GM18868 (cell line): ENCODE measurements around the gene PTPRD.

Source experiments
- ATAC-seq: cut with Tn5 transposase; IDR thresholded peaks from one replicate; pipeline ENCODE4 v1.9.1; 2021; ENCODE audit warnings: mild to moderate bottlenecking, moderate library complexity; ENCODE audit not compliant: unreplicated experiment

PTPRD gene

DNA sequence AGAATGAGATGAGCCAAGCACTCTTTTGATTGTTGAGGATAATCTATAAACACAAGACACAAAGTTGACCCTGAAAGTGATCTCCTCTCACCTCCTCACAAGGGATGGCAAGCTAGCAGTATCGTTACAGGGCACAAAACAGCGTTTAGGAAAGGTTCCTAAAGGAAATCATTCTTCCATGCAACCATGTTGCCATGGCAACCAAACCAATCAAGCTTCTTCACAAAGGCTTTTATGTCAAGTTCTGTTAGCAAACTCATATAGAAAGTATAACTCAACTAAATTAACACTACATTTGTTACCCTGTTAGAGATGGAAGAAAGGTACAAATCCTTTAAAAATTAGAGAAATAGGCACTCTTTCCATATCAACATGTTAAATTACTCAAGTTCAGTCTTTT lies 1796.4 kb downstream of the PTPRD start:
- no peak for ATAC-seq

DNA sequence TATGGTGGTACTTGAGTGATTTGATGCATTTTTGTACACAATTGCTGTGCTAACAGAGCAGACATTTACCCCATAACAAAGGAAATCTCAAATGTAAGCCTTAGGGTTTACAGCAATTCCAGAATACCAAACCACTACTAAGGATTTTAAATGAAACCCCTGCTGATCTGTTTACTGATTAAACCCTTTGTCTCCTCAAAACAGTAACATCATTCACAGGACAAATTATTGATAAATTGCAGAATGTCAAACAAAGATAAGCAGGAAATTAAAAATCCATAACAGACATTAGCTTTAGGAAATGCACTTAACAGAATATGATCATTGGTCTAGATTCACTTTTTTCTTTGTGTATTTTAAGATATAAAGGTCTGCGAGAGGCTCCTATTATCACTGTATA lies 1796.9 kb downstream of the PTPRD start:
- no peak for ATAC-seq

GRCh38 chr9:8815219-8815618 lies 1797.6 kb downstream of the PTPRD start:
- no peak for ATAC-seq

DNA sequence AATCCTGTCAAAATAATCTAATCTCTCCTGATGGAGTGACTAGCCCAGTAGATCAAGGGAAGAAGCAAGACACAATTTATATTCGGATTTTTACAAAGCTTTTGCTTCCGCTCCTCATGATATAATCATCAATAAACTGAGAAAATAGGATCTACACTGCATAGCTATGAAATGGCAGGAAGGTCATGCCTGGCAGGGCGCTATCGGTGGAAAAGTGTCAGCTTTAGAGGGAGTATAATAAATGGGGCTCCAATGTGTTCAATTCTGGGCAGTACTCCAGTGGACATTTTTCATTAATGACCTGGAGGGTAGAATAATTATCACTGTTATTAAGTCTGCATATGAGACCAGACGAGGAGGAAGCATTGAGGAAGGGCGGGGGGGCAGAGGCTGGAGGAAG lies 1799.9 kb downstream of the PTPRD start:
- no peak for ATAC-seq

DNA sequence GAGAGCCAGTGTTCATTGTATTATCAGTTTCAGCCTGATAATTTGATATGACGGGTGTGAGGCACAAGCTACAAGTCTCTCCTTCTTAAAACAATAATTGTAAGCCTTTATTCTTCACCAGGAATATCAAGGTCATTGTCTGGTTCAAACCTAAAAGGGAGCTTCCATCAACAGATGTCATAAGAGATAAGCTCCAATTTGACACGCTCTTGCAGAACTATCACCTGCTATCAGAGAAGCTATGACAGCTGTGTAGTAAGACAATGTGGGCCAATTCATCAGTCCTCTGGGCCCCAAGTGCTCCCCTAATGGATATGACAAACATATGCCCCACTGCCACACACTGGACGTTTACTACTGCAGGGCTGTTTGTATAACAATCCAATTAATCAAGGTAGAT lies 1803.1 kb downstream of the PTPRD start:
- no peak for ATAC-seq

DNA sequence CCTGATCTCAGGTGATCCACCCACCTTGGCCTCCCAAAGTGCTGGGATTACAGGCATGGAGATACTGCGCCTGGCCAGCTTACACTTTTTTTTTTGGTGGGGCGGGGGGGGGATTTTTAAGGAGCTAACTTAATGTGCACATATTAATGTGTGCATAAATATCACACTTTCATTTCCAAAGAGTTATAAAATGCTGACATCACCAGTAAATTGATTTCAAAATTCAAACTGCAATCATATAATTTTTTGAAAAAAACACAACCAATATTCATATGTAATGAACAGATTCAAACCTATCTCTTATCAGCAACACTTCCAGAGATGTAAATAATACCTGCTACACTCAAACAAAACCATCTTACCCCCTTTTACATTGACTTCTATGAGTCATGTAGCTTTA lies 1806.7 kb downstream of the PTPRD start:
- ATAC-seq: no peak

DNA sequence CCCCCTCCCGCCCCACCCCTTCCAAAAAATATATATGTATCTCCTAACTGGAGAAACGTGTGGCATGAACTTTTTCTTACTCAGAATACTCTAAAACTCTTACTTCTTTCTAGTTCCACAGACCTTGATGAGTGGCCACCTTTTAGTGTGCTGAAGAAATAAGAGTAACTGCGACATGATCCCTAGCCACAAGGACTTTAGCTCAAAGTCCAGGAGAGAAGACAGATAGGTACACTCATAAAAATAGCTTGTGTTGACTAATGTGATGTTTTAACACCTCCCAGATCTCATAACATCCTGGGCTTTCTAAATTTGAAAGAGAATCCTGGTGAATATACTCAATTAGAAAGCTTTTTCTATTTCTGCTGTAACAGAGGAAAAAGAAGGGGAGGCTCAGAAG lies 1808.2 kb downstream of the PTPRD start:
- no peak for ATAC-seq

GRCh38 chr9:8802242-8802641 lies 1810.6 kb downstream of the PTPRD start:
- no peak for ATAC-seq

DNA sequence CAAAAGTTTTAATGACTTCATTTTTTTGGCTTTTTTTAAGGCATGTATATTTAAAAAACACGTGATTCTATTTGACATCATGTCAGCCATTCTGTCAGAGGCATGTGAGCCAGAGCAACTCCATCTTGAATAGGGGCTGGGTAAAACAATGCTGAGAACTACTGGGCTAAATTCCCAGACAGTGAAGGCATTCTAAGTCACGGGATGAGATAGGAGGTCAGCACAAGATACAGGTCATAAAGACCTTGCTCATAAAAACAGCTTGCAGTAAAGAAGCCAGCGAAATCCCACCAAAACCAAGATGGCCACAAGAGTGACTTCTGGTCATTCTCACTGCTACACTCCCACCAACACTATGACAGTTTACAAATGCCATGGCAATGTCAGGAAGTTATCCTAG lies 1812.6 kb downstream of the PTPRD start:
- ATAC-seq: no peak

DNA sequence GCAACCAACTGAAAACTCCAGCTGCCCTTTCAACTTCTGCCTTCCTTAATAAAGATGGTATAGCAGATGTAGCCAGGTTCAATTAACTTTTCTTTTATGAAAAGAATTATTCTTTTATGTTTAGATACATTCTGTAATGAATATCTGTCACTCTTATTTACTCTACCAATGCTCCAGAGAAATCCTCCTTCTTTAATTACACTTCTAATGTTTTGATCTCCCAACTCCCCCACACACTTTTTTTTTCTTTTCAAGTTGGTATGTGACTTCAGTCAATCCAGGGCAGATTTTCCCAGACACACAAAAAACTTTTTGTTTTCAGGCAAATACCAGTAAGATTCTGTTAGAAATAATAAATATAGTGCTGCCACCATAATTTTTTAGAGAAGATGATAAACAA lies 1813.2 kb downstream of the PTPRD start:
- ATAC-seq: no peak

DNA sequence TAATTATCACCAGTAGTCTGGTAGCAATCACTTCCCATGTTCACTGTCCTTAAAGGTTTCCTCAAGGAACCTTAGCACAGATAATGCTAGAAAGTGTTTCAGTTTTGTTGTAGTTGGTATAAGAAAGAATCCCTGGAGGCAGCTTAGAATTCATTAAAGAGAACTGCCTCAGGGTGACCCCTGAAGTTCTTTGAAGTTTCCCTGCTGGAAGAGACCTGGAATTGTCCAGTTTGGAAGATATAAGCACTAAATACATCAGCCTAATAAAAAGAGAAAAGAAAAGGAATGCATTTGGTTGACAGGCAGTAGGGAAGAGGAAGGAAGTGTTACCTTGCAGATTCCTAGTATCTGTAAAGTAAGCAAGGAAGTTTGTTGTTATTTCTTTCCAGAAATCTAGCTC lies 1813.6 kb downstream of the PTPRD start:
- ATAC-seq: no peak

DNA sequence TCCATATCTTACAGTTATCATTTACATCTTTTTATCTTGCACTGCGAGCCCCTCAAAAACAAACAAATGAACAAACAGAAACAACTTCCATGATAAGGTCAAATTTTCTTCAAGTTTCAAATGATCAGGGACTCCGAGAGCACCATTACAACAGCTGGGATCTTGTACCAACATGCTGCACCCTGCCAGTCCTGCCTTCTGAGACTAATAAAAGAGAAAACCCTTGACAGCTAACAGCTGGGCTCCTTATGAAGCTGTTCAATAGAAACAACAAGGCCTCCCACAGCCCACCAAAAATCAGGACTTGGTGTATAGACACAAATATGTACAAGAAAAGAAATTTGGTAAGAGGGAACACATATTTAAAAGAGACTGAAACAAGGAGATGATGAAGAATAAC lies 1828.0 kb downstream of the PTPRD start:
- no peak for ATAC-seq

- no peak for ATAC-seq
Measured at GRCh38 chr9:8783941-8784340, 1828.9 kb downstream of the PTPRD start.

GRCh38 chr9:8782237-8782636 lies 1830.6 kb downstream of the PTPRD start:
- no peak for ATAC-seq

DNA sequence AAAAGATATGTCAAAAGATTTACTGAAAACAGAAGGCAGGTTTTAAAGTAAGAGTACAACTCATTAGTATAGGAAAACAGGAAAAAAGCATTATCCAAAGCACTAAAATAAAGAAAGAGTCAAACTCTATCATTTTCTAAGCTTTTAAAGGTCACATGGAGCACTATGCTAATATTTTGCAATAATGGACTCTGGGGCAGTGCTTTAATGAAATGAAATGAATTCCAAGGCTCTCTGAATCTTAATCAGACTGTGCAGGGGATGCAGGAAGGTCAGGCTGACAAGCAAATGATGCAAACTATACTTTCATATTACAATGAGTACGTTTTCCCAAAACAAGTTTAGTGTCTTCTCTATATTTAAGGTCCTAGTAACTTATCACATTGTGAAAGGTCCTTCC lies 1831.3 kb downstream of the PTPRD start:
- ATAC-seq: no peak

GRCh38 chr9:8780386-8780785 lies 1832.4 kb downstream of the PTPRD start:
- no peak for ATAC-seq

DNA sequence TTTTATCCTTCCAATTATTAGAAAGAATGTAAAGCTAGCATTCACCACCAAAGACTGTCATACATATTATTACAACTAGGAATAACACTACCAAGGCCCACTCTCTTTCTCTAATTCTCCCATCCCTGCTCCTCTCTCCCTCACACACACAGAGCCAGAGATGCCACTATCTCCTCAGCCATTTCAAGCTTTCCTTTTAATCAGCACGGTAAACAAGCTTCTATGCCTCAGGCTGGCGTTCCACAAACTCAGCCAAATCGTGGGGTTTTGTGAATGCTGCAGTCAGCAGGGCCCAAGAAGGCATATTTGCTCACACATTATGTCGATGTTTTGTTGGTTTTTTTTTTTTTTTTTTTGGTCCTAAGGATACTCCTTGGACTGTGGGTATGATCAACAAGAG lies 1833.3 kb downstream of the PTPRD start:
- ATAC-seq: no peak

GRCh38 chr9:8778356-8778755 lies 1834.4 kb downstream of the PTPRD start:
- no peak for ATAC-seq

DNA sequence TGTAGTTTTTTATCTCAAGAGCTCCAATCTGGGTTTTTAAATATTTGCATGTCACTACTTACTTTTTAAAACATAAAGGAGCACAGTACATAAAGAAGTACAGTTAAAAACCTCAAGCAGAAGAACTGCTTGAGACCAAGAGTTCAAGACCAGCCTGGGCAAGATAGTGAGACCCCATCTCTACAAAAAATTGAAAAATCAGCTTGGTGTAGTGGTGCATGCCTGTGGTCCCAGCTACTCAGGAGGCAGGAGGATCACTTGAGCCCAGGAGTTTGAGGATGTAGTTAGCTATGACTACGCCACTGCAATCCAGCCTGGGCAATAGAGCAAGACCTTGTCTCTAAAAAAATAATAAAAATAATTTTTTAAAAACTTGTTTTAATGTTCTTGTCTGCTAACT lies 1840.5 kb downstream of the PTPRD start:
- no peak for ATAC-seq

DNA sequence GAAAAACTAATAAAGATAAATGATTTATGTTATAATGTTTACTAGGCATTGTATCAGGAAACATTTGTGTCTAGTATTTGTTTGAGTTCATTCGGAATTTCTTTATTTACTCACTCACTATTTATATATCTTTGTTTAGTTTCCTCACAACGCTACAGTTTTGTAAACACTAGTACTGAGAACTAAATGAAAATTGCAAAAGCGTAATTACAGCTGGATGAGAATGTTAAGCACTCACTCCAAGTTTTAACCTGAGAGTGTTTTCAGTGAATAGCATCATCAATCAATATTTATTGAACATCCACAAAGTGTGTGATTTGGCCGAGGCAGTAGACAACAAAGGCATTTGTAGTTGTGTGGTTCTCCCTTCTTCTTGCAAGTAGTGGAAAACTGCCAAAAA lies 1843.6 kb downstream of the PTPRD start:
- ATAC-seq: no peak

GRCh38 chr9:8766096-8766495 lies 1846.7 kb downstream of the PTPRD start:
- no peak for ATAC-seq

DNA sequence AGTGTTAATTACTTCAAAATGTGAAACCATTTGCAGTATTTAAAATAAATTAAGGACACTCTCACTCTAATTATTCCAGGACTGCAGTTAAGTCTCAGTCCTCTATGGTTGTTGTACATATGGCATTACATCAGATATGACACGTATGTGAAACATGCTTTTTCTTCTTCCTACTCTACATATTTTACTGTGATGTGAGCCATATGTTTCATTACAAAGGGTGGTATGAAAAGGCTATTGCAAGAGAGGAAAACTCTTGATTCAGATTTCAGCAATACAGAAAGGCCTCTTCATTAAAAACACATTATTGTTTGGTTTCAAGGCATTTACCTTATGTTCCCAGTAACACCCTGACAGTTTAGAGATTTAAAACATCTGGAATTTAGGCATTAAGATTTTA lies 1848.8 kb downstream of the PTPRD start:
- no peak for ATAC-seq

- no peak for ATAC-seq
Measured at GRCh38 chr9:8762479-8763085, 1850.2 kb downstream of the PTPRD start.
